Measurements from ENCODE around the gene FNDC3B.

The FNDC3B gene

DNA sequence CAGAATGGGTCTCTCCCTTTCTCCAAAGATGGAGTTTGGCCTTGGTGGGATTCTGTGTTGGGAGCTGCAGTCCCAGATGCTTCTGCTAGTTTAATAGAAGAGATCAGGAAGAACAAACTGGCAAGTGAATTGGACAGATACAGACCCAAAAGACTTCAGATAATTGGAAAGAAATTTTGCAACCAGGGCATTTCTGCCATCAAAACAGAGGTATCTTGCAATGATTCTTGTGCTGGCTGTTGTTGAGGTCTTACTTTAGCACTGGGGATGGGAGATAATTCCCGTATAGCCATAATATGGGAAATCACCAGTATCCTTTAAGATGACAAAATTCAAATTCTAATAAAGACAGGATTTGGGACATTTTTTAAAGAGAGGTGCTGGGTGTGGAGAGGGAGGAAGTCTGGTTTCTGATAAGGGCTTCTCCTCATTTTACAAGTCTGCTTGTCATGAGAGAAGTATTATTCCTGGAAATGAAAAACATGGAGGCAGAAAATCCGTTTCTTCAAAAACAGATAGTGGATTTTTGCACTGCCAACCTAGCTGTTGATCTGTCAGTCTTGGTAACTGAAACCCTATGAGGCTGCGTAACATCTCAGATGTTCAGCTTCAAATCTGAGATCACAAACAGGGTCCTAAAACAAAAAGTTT, 40.1 kb downstream of the FNDC3B start:
- no peak for DNase-seq (ENCODE audit: low read depth)
- TF ChIP-seq, protein P1, sequence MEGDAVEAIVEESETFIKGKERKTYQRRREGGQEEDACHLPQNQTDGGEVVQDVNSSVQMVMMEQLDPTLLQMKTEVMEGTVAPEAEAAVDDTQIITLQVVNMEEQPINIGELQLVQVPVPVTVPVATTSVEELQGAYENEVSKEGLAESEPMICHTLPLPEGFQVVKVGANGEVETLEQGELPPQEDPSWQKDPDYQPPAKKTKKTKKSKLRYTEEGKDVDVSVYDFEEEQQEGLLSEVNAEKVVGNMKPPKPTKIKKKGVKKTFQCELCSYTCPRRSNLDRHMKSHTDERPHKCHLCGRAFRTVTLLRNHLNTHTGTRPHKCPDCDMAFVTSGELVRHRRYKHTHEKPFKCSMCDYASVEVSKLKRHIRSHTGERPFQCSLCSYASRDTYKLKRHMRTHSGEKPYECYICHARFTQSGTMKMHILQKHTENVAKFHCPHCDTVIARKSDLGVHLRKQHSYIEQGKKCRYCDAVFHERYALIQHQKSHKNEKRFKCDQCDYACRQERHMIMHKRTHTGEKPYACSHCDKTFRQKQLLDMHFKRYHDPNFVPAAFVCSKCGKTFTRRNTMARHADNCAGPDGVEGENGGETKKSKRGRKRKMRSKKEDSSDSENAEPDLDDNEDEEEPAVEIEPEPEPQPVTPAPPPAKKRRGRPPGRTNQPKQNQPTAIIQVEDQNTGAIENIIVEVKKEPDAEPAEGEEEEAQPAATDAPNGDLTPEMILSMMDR (IDR thresholded peaks at IDR 0.05; ENCODE audit: low read length, missing control alignments) = no peak
- no peak overlapping the region for H3K4me3 ChIP-seq (replicated peaks; ENCODE audit: low read depth, low read length)

DNA sequence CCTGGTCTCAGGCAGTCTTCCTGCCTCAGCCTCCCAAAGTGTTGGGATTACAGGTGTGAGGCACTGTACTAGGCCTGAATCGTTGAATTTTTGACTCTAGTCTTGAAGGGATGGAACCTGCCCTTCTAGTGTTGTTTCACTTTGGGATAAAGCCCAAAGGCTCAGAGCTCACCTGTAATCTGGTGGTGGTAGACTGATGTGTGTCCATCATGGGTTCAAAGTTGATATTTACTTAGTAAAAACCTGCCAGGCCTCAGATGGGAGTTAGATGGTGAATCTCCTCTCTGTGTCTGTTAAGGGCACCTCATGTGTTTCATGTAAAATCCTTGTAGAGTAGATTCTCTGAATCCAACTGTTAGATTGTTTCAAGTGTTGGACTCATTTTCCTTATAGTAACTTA, 41.1 kb downstream of the FNDC3B start:
- no peak for DNase-seq (ENCODE audit: low read depth)

DNA sequence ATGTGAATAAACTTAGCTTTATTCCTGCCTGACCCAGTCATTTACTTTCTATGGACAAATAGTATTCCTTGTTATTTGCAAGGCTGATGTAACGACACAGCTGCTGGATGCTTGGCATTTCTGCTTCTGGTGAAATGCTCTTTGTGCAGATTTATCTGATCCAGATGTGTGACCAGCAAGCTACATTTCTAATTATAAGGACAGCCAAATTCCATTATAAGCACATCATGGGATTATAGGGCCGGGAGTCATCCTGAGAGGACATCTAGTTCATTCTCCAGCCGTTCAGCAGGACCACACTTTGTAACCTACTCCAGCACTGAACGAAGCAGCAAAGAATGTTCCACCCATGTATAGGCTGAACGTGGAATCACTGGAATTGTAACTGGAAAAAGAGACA, 42.9 kb downstream of the FNDC3B start:
- no peak overlapping the region for H3K4me3 ChIP-seq (replicated peaks; ENCODE audit: low read depth, low read length)
- TF ChIP-seq, protein P1 (IDR thresholded peaks at IDR 0.05; ENCODE audit: low read length, missing control alignments) = no peak
- DNase-seq (ENCODE audit: low read depth) = peak; percentile 85

More for the DNA sequence above, 41.1 kb downstream of the FNDC3B start:
- TF ChIP-seq, protein P1 (IDR thresholded peaks at IDR 0.05; ENCODE audit: low read length, missing control alignments) = no peak
- H3K4me3 ChIP-seq (replicated peaks; ENCODE audit: low read depth, low read length) = no peak overlapping the region

DNA sequence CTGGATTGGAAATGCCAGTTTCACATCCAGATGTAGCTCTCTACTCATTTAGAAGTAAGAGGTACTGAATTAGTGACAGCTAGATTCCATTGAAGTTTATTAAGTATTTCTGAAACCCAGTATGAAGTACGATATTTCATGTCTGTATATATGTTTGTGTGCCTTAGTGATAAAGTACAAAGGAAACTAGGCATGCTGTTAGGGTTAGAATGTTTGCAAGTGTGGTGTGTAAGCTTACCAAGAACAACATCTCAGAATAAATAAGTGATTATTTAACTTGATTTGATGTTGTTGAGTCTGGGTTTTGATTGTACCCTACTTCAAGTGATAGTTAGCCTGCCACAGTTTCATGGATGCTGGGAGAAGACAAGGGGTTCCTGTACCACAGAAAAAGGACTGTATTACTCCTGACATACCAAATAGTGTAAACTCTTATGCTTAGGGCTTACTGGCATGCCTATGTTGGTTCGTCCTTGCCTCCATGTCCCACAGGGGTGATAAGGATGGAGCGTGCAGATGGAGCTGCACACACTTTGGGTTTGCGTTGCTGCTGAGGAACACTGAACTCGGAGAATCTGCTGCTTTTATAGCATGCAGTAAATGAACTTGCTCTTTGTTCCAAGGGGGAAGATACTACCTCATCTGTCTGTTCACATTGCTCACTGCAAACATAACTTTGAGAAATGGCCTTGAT, 43.6 kb downstream of the FNDC3B start:
- no peak overlapping the region for H3K4me3 ChIP-seq (replicated peaks; ENCODE audit: low read depth, low read length)
- TF ChIP-seq, protein P1 (IDR thresholded peaks at IDR 0.05; ENCODE audit: low read length, missing control alignments) = no peak
- no peak for DNase-seq (ENCODE audit: low read depth)

DNA sequence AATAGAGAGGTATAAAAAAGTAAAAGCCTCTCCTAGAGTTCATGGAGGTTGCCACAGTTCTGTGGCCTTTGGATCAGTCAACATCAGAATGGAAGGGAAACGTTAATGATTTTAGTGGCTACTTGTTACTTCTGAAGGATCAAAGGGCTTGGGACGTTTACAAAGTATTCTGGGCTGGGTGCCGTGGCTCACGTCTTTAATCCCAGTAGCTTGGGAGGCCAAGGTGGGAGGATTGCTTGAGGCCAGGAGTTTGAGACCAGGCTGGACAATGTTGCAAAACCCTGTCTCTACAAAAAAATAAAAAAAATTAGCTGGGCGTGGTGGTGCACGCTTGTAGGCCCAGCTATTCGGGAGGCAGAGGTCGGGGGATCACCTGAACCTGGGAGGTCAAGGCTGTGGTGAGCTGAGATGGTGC, 44.6 kb downstream of the FNDC3B start:
- H3K4me3 ChIP-seq (replicated peaks; ENCODE audit: low read depth, low read length) = no peak overlapping the region
- TF ChIP-seq, protein P1 (IDR thresholded peaks at IDR 0.05; ENCODE audit: low read length, missing control alignments) = no peak
- DNase-seq (ENCODE audit: low read depth) = no peak

DNA sequence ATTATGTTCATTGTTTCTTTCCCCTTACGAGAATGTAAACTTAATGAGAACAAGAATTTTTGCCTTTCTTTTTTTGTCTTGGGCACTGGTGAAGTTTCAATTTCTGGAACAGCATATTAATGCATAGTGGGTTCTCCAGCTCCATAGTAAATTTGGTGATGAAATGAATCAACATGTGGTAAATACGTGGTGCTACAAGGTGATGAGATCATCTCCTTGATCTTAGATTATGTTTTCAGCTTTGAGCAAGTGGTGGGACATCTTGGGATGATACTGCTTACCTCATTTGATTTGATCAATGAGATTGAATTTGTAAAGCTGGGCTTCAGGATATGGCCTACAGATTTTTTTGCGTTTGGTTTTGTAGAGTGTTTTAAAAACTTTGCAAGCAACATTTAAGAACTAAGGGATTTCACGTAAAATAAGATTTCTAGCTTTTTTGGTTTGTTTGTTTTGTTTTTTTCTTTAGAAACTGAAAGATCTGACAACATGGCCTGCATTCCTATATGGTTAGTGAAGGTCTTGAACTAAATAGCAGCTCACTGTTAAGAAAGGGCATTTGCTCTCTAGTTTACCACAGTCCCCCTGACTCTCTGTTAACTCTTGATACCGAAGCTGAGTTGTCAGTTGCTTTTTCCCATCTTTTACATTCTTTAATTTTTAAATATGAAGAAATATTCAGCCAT, 45.6 kb downstream of the FNDC3B start:
- TF ChIP-seq, protein P1 (IDR thresholded peaks at IDR 0.05; ENCODE audit: low read length, missing control alignments) = no peak
- DNase-seq (ENCODE audit: low read depth) = no peak
- no peak overlapping the region for H3K4me3 ChIP-seq (replicated peaks; ENCODE audit: low read depth, low read length)
